Activated CD8-positive, alpha-beta T cell treated with anti-CD3 and anti-CD28 coated beads for 36 hours (primary cell): ENCODE results near the gene SPATA19. TPM values are rescaled to one million over a fixed set of nuclear protein-coding genes. Genes with fewer than 3 reads are reported as not detected.

Experiments
- ATAC-seq: fragments of 200-7000 bp; cut with Tn5 transposase; one replicate; pipeline ENCODE4 v1.10.0; 2021; ENCODE audit warnings: mild to moderate bottlenecking, moderate library complexity
- CTCF ChIA-PET: fragments of 350-600 bp; sonication (Branson Sonifier 250); formaldehyde crosslinking; loops from one replicate; lab custom pipeline; 2021; ENCODE audit warnings: antibody characterized with exemption; lab: Charles Lee
- POLR2A ChIA-PET: fragments of 350-600 bp; sonication (Branson Sonifier 250); formaldehyde crosslinking; loops from one replicate; lab custom pipeline; 2021; ENCODE audit warnings: antibody characterized with exemption; lab: Charles Lee
- DNase-seq: peaks from one replicate; pipeline ENCODE4 v3.0.0-alpha.2; 2020
- H3K27ac Mint-ChIP-seq: one replicate; pipeline ENCODE4 v1.8.0; 2021; ENCODE audit warnings: mild to moderate bottlenecking, mixed read lengths
- H3K27me3 Mint-ChIP-seq: one replicate; pipeline ENCODE4 v1.8.0; 2021; ENCODE audit warnings: mixed read lengths
- H3K36me3 Mint-ChIP-seq: one replicate; pipeline ENCODE4 v1.8.0; 2021; ENCODE audit warnings: low read depth, mixed read lengths
- H3K4me1 Mint-ChIP-seq: one replicate; pipeline ENCODE4 v1.8.0; 2021; ENCODE audit warnings: low read depth, mixed read lengths
- H3K4me3 Mint-ChIP-seq: one replicate; pipeline ENCODE4 v1.8.0; 2021; ENCODE audit warnings: mild to moderate bottlenecking, moderate library complexity, mixed read lengths
- H3K9me3 Mint-ChIP-seq: one replicate; pipeline ENCODE4 v1.8.0; 2021; ENCODE audit warnings: mixed read lengths
- intact Hi-C: fragments of 100-400 bp; cut with micrococcal nuclease; formaldehyde crosslinking; loops from one replicate; pipeline ENCODE4 v1.10.0; 2022
- total RNA-seq, 2 experiments: library from RNA; stranded (reverse); gene quantifications; one replicate each; pipeline ENCODE4 v1.2.3, GENCODE V29; 2021
- TF ChIP-seq, protein P1 (sequence below): fragments of 200-600 bp; IDR thresholded peaks from one replicate; pipeline ENCODE4 v1.8.0; 2022; ENCODE audit warnings: antibody characterized with exemption, mild to moderate bottlenecking

SPATA19 gene
- total RNA-seq, 2 experiments from 2014 or later, result not detected

DNA sequence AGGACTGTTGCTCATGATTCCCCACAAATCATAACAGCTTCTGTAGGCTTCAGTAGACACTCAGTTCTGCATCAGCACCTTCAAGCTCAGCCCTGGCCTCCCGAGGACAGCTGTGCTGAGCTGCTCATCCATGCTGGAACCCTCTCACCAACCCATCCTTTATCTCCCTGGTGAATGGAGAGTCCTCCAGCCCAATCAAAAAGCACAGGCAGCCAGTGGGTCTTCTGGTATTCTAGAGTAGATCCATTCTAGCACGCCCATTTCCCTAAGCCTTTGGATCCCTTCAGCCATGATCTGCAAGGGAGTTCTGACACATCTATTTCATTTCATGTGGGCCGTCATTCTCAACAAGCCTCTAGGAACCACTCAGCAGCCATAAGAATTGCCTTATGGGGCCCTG lies 44.6 kb upstream of the SPATA19 start:
- CTCF ChIA-PET, result no interaction called here
- Mint-ChIP-seq H3K27me3 (peaks cover 10% of the 10 kb centered on the region), H3K36me3 (no peaks in the 10 kb centered on the region), H3K4me1 (no peaks in the 10 kb centered on the region), H3K4me3 (no peak overlapping the region), H3K27ac (no peak overlapping the region), H3K9me3 (no peaks in the 10 kb centered on the region)
- DNase-seq, result no peak
- no peak for ATAC-seq
- TF ChIP-seq, protein P1, sequence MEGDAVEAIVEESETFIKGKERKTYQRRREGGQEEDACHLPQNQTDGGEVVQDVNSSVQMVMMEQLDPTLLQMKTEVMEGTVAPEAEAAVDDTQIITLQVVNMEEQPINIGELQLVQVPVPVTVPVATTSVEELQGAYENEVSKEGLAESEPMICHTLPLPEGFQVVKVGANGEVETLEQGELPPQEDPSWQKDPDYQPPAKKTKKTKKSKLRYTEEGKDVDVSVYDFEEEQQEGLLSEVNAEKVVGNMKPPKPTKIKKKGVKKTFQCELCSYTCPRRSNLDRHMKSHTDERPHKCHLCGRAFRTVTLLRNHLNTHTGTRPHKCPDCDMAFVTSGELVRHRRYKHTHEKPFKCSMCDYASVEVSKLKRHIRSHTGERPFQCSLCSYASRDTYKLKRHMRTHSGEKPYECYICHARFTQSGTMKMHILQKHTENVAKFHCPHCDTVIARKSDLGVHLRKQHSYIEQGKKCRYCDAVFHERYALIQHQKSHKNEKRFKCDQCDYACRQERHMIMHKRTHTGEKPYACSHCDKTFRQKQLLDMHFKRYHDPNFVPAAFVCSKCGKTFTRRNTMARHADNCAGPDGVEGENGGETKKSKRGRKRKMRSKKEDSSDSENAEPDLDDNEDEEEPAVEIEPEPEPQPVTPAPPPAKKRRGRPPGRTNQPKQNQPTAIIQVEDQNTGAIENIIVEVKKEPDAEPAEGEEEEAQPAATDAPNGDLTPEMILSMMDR, result no peak
- POLR2A ChIA-PET, result no interaction called here
- intact Hi-C loops, result no loop called here

DNA sequence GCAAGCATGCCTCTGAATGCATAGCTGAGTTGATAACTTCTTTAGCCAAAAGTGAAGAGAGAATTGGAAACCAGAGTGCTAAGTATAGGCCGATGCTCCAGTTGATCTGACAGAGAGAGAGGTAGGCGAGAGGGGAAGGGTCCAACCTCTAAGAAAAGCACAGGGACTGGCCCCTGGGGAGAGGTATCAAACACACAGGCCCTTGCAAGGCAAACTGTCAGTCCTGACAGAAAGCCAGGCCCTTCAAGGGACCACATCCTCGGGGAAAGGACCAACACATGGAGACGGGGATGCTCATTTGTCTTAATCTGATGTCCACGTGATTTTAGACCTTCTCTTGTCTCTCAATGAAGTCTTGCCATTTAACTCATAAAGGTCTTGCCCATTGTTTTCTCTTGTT lies 43.9 kb upstream of the SPATA19 start:
- ChIA-PET CTCF (no interaction called here), POLR2A (no interaction called here)
- TF ChIP-seq, protein P1, result no peak
- Mint-ChIP-seq H3K27me3 (peaks cover 10% of the 10 kb centered on the region), H3K4me1 (no peaks in the 10 kb centered on the region), H3K27ac (no peak overlapping the region), H3K4me3 (no peak overlapping the region), H3K36me3 (no peaks in the 10 kb centered on the region), H3K9me3 (no peaks in the 10 kb centered on the region)
- ATAC-seq (no peak), DNase-seq (no peak)
- intact Hi-C loops, result no loop called here

DNA sequence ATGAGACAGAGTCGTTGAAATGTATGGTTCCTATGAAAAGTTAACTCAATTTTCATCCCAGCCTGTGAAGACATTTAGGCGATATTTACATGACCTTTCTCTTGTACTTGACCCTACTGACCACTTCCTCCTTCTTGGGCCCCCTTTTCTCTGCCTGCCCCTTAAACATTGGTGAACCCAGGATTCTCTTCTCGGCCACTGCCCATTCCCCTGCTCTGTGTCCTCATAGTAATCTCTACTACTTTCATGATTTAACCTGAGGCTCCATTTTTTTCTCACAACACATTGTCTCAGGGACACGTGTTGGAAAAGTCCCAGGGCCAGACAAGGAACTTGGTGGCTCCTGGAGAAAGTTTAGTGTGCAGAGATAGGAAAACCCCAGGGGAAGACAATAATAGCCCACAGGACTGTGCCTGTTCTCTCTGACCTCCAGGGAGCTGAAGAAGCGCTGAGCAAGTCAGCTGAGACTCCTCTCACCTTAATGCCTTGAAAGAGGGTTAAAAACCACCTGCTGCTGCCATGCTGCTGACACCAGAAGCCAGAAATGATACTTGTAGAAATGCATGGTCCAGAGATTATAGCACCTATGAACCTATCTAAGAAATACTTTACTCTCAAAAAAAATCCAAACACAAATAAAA lies 42.5 kb upstream of the SPATA19 start:
- TF ChIP-seq, protein P1, result no peak
- ATAC-seq (no peak), DNase-seq (no peak)
- ChIA-PET POLR2A (no interaction called here), CTCF (no interaction called here)
- H3K9me3 Mint-ChIP-seq, result peaks cover 5% of the 10 kb centered on the region
- H3K4me1 Mint-ChIP-seq, result no peaks in the 10 kb centered on the region
- no peak overlapping the region for H3K4me3 Mint-ChIP-seq
- peaks cover 15% of the 10 kb centered on the region for H3K27me3 Mint-ChIP-seq
- intact Hi-C loops, result no loop called here
- no peak overlapping the region for H3K27ac Mint-ChIP-seq
- no peaks in the 10 kb centered on the region for H3K36me3 Mint-ChIP-seq

DNA sequence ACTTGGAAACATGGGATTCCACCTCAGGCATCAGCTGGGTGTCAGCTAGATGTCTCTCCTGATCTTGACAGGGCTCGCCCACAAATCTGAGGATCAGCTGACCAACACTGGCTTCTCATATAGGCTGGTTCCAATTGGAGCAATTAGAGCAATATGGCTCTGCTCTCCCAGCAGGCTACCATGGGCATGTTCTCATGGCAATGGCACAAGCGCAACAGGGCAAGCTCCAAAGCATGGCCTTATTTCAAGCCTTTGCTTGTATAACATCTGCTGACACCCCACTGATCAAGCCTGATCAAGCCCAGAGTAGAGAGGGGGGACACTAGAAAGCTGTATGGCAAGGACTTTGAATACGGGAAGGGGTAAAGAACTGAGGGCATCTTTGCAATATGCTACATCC lies 40.7 kb upstream of the SPATA19 start:
- ATAC-seq, result no peak
- DNase-seq, result no peak
- ChIA-PET CTCF (no interaction called here), POLR2A (no interaction called here)
- no peaks in the 10 kb centered on the region for H3K4me1 Mint-ChIP-seq
- peaks cover 17% of the 10 kb centered on the region for H3K27me3 Mint-ChIP-seq
- peaks cover 10% of the 10 kb centered on the region for H3K9me3 Mint-ChIP-seq
- TF ChIP-seq, protein P1, result no peak
- H3K27ac Mint-ChIP-seq, result no peak overlapping the region
- no peaks in the 10 kb centered on the region for H3K36me3 Mint-ChIP-seq
- intact Hi-C loops, result no loop called here
- H3K4me3 Mint-ChIP-seq, result no peak overlapping the region

DNA sequence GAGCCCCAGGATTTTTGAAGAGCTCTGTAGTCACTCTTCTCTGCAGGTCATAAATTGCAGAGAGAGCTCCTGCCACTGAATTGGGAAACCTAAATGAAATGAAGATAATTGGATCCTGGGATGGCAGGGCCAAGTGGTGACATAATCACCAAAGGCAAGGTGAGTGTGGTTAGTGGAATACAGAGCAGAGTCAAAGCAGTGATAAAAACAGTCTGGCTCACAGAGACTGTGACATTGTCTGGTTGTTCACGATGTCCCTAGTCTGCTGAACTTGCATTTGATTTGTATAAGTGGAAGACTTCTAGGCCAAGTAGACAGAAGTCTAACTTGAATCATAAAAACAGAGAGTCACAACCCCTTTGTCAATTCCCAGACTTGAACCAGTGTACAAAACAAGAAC lies 26.8 kb upstream of the SPATA19 start:
- DNase-seq (no peak), ATAC-seq (no peak)
- CTCF ChIA-PET, result interaction anchor here (1.0 kb wide), 1 partner anchor 37 kb away, joined by 3 read pairs; no protein-coding TSS in a partner anchor
- TF ChIP-seq, protein P1, result no peak
- no peaks in the 10 kb centered on the region for H3K4me1 Mint-ChIP-seq
- POLR2A ChIA-PET, result no interaction called here
- H3K36me3 Mint-ChIP-seq, result no peaks in the 10 kb centered on the region
- peaks cover 4% of the 10 kb centered on the region for H3K27me3 Mint-ChIP-seq
- no peak overlapping the region for H3K4me3 Mint-ChIP-seq
- peaks cover under 1% of the 10 kb centered on the region for H3K9me3 Mint-ChIP-seq
- intact Hi-C loops, result no loop called here
- H3K27ac Mint-ChIP-seq, result no peak overlapping the region
